ENCODE results near the gene PADI1.

PADI1 gene

GRCh38 chr1:17274186-17275170, 69.5 kb downstream of the PADI1 start:
- peak; percentile 87 for DNase-seq

- peak; percentile 42 for DNase-seq
These were observed 71.6 kb downstream of the PADI1 start for GRCh38 chr1:17276568-17276967.

- DNase-seq = peak; percentile 43
These were observed 72.7 kb downstream of the PADI1 start for GRCh38 chr1:17277511-17278159.

DNA sequence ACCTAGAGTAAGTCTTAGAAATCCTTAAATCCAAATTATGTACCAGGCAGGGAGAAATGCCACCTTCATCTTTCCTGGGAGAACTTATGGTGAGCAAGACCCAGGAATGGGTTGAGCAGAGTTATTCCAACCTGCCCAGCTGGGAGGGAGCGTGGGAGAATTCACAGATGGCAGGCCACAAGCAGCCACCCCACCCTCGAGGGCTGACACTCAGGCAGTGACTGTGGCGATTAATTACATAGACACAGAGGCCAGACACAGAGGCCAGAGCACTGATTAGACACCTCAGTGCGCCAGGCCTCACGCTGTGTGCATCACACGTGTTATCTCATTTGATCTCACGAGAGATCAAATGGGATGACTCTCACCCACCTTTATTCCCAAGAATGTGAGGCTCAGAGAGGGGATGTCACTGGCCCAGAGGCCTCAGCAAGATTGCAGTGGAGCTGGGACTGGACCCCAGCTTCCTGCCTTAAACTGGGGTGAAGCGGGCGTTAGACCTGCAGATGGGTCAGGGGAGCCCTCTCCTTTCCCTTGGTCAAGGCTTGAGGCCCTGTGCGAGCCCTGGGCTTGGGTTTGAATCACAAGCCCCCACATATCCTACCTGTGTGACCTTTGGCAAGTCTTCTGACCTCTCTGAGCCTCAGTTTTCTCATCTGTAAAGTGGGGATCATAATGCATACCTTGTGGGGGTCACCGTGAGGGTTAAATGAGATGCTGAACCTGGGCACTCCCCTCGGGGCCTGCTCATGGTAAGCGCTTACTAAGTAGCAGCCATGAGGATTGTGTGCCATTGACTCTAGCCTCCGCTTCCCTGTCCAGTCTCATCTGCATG, 74.3 kb downstream of the PADI1 start:
- DNase-seq = peak; percentile 46

- DNase-seq = peak; percentile 43
These were observed 75.5 kb downstream of the PADI1 start for GRCh38 chr1:17280436-17280835.

GRCh38 chr1:17280894-17281293, 76.0 kb downstream of the PADI1 start:
- DNase-seq = no peak

DNA sequence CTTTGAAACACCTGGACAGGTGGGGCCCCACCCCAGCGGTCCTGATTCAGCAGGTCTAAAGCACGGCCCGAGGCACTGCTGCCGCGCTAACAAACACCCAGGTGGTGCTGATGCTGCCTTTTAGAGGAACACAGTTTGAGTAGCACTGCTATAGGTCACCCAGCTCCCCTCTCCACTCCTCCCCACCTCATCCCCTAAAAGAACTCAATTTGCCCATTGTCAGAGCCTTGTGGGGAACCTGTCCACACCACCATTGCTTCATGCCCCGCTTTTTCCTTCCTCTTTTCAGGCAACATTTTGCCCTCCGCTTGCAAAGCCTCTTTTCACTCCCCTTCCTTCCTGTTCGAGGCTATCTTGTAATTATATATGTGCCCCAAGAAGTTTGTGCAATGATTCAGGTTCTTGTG, 76.8 kb downstream of the PADI1 start:
- peak; percentile 29 for DNase-seq

DNA sequence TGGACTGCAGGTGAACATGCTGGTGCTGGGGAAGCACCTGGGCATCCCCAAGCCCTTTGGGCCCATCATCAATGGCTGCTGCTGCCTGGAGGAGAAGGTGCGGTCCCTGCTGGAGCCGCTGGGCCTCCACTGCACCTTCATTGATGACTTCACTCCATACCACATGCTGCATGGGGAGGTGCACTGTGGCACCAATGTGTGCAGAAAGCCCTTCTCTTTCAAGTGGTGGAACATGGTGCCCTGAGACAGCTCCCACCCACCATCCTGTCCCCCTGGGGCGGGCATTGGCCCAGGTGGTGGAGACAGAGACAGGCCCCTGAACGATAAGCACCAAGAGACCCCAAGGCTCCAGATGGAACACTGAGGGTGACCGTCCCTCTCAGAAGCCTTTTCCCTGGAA, 77.9 kb downstream of the PADI1 start:
- peak; percentile 37 for DNase-seq

DNA sequence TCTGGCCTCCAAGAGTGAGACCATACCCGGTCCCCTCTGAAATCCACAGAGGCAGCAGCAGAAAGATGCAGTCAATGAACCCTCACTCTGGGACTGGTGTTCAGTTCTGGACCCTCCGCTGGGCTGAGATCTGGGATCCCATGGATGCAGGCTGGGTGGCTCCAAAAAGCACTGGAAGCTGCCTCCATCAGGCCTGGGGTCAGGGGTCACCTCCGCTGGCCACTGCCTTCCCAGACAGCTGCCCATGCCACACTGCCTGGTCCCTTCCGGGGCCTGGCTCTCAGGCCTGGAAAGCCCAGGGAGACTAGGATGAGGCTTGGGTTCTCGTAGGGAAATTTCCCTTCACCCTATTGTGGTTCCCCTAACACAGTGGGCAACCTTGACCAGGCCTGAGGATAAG, 81.7 kb downstream of the PADI1 start:
- no peak for DNase-seq

- peak; percentile 70 for DNase-seq
These were observed 82.3 kb downstream of the PADI1 start for GRCh38 chr1:17287130-17287776.

DNA sequence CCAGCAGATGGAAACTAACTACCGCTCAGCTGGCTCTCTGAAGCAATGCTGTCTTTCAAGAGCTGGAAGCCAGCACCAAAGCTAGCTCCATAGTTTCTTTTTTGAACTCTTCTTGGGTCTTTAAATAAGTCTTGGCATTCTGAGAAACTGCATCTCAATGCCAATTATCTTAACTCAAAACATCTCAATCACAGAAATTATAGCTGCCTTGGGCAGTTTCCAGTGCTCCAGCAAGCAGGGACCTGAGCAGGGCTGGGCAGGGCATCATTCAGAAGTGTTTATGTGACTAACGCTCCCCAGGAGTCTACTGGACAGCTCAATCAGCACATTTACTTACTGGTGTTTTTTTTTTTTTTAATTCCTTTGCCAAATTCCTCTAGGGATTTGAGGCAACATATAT, 84.8 kb downstream of the PADI1 start:
- peak; percentile 35 for DNase-seq

DNA sequence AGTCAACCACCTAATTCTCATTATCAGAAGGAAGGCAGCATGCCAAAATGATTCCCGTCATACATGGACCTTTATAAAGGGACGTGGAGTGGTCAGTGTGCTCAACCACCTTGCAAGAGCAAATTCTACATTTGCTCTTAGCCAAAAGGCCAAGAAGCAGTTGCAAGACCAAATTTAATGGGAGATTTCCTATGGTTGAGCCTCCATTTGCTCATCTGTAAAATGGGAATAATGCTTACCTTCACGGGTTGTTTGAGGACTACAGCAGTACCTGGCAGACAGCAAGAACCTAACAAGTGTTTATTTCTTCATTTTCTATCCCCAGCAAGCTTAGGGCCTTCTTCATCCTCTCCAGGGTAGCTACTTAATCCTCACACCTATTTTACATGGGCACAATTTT, 85.6 kb downstream of the PADI1 start:
- DNase-seq = no peak

DNA sequence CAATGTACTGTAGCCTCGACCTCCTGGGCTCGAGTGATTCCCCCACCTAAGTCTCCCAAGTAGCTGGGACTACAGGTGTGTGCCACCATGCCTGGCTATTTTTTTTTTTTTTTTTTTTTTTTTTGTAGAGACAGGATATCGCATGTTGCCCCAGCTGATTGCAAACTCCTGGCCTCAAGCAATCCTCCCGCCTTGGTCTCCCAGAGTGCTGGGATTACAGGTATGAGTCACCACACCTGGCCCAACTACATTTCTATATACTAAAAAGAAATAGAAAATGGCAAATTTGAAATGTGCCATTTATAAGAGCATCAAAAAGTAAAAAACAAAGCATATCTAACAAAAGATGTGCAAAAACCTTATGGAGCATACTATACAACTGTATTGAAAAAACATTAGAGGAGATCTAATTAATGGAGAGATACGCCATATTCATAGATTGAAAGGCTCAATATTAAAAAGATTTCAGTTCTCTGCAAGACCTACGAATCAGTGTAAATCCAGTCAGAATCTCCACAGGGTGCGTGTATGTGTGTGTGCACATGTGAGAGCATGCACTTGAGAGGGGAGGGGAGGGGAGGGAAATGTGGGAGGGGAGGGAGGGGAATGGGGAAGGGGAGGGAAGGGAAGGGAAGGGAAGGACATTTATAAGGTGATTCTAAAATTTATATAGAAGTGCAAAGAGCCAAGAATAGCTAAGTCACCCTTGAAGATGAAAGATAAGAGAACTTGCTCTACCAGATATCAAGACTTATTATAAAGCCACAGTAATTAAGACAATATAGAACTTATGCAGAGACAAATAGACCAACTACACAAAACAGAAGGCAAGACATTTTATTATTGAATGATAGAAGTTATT, 87.6 kb downstream of the PADI1 start:
- peak; percentile 60 for DNase-seq

DNA sequence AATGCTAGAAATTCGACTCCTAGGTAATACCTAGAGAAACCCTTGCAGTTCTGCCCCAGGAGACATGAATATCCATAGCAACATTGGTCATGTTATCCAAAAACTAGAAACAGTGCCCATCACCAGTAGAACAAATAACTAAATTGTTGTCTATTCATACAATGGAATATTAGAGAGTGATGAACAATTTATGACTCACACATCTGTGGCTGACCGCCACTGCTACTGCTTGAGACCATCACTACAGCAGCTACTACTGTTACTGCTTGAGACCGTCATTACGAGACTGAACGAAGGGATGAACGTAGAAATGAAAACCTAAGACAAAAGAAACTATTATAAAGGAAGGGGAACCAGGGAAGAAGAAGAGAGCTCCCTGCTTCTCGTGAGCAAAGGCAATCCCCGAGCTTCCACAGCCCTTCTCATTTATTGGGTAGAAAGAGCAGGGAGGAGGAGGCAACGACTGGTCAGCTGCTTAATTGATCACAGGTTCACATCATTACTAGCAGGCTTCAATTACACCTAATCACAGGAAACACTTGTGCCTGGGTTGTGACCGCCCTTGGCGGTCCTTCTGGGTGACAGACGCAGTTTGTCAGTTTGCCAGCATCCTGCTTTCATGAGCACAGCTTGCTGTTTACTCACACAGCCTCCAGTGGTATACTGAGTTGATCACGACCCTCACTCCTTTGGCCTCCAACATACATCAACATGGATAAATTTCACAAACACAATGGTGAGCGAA, 88.9 kb downstream of the PADI1 start:
- DNase-seq = peak; percentile 36

- DNase-seq = no peak
These were observed 90.4 kb downstream of the PADI1 start for GRCh38 chr1:17295292-17295691.

Data from islet precursor cell (in vitro differentiated cells).